Keratinocyte (primary cell): Measurements from ENCODE around the gene AGPS.

ENCODE experiments used
- EZH2 ChIP-seq: IDR thresholded peaks from one replicate; pipeline ENCODE4 v1.6.1; 2012; ENCODE audit warnings: inconsistent platforms, mild to moderate bottlenecking, low read length, moderate library complexity
- TF ChIP-seq, protein P1 (sequence below), 3 experiments: IDR thresholded peaks in 1 of 3; conservative IDR thresholded peaks in 1 of 3; optimal IDR thresholded peaks in 1 of 3; 2 replicates in 2 of 3; 3 replicates in 1 of 3; pipeline versions ENCODE3 to v1.5.1; 2011; ENCODE audit warnings: low read length in 3 of 3, mild to moderate bottlenecking in 3 of 3, moderate library complexity in 2 of 3, control low read depth in 1 of 3, inconsistent platforms in 1 of 3; ENCODE audit not compliant: insufficient read depth in 2 of 3; ENCODE audit errors: extremely low read depth in 1 of 3

DNA sequence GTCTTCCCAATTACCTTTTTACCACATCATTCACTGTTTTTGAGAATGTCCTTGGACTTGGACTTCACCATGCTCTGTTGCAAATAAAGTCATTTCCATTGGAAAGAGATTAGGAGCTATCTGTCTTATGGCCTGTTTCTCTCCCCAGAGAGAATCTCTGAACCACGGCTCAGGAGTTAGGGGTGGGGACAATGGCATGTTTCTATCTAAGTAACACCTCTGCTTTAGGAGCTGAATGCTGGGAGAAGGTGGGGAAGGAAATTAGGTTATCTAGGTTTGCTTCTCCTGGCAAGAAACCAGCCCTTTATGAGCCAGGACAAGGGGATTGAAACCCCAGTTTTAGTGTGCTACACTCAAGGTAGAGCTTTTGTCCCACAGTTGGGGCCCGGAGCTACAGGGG is 86.3 kb downstream of the AGPS start:
- TF ChIP-seq, protein P1, sequence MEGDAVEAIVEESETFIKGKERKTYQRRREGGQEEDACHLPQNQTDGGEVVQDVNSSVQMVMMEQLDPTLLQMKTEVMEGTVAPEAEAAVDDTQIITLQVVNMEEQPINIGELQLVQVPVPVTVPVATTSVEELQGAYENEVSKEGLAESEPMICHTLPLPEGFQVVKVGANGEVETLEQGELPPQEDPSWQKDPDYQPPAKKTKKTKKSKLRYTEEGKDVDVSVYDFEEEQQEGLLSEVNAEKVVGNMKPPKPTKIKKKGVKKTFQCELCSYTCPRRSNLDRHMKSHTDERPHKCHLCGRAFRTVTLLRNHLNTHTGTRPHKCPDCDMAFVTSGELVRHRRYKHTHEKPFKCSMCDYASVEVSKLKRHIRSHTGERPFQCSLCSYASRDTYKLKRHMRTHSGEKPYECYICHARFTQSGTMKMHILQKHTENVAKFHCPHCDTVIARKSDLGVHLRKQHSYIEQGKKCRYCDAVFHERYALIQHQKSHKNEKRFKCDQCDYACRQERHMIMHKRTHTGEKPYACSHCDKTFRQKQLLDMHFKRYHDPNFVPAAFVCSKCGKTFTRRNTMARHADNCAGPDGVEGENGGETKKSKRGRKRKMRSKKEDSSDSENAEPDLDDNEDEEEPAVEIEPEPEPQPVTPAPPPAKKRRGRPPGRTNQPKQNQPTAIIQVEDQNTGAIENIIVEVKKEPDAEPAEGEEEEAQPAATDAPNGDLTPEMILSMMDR (optimal IDR thresholded peaks at IDR 0.05 in 1 of 3, IDR thresholded peaks at IDR 0.05 in 1 of 3, conservative IDR thresholded peaks at IDR 0.05 in 1 of 3; ENCODE audit: extremely low read depth in 1 of 3, insufficient read depth in 2 of 3, low read length in 3 of 3), result no peak
- TF ChIP-seq EZH2, result no peak
